CD4-positive, alpha-beta T cell (primary cell): ENCODE results near the gene ARFGEF3. TPM values are rescaled to one million over a fixed set of nuclear protein-coding genes. Genes with fewer than 3 reads are reported as not detected.

Source experiments
- ATAC-seq: fragments of 200-7000 bp; cut with Tn5 transposase; one replicate; pipeline ENCODE4 v1.10.0; 2022; ENCODE audit warnings: mild to moderate bottlenecking; ENCODE audit not compliant: poor library complexity
- CTCF ChIA-PET: fragments of 350-600 bp; sonication (Branson Sonifier 250); formaldehyde crosslinking; loops from one replicate; lab custom pipeline; 2021; ENCODE audit warnings: antibody characterized with exemption, inconsistent platforms; lab: Charles Lee
- POLR2A ChIA-PET: fragments of 350-600 bp; sonication (Branson Sonifier 250); formaldehyde crosslinking; loops from one replicate; lab custom pipeline; 2021; ENCODE audit warnings: antibody characterized with exemption, inconsistent platforms; lab: Charles Lee
- DNase-seq, 14 experiments: peaks; one replicate each; pipeline ENCODE4 v3.0.0-alpha.2; 2013 to 2020; ENCODE audit warnings: mixed read lengths in 2 of 14
- H3K27ac ChIP-seq, 2 donors: one replicate each; pipeline versions ENCODE4 v1.5.1 to v1.7.0; 2013; ENCODE audit warnings: low read length in 2 of 2, low read depth in 1 of 2, mild to moderate bottlenecking in 1 of 2
- H3K27me3 ChIP-seq, 2 experiments: 1 replicate in 1 of 2; 2 replicates in 1 of 2; pipeline versions ENCODE4 v1.6.1 to v1.7.0; 2013; ENCODE audit warnings: low read length in 2 of 2, control low read depth in 1 of 2, mild to moderate bottlenecking in 1 of 2, moderate library complexity in 1 of 2; ENCODE audit not compliant: insufficient read depth in 2 of 2, control insufficient read depth in 1 of 2
- H3K36me3 ChIP-seq: one replicate; pipeline ENCODE4 v1.6.1; 2013; ENCODE audit warnings: low read length, control low read depth; ENCODE audit not compliant: insufficient read depth
- H3K4me1 ChIP-seq: one replicate; pipeline ENCODE4 v1.6.1; 2013; ENCODE audit warnings: low read length, control low read depth; ENCODE audit not compliant: insufficient read depth
- H3K4me3 ChIP-seq: one replicate; pipeline ENCODE4 v1.5.1; 2013; ENCODE audit warnings: mild to moderate bottlenecking, low read length, moderate library complexity
- H3K9me3 ChIP-seq, 2 experiments: 1 replicate in 1 of 2; 2 replicates in 1 of 2; pipeline versions ENCODE4 v1.6.1 to v1.7.0; 2013; ENCODE audit warnings: low read length in 2 of 2, mild to moderate bottlenecking in 2 of 2, control low read depth in 1 of 2, moderate library complexity in 1 of 2; ENCODE audit not compliant: control insufficient read depth in 1 of 2, insufficient read depth in 1 of 2
- H3K27ac Mint-ChIP-seq: one replicate; pipeline ENCODE4 v1.8.0; 2020; ENCODE audit warnings: mixed read lengths
- H3K27me3 Mint-ChIP-seq: one replicate; pipeline ENCODE4 v1.8.0; 2021; ENCODE audit warnings: mixed read lengths
- H3K36me3 Mint-ChIP-seq: one replicate; pipeline ENCODE4 v1.8.0; 2021; ENCODE audit warnings: low read depth, mixed read lengths
- H3K4me1 Mint-ChIP-seq: one replicate; pipeline ENCODE4 v1.8.0; 2021; ENCODE audit warnings: low read depth, mixed read lengths
- H3K4me3 Mint-ChIP-seq: one replicate; pipeline ENCODE4 v1.8.0; 2020; ENCODE audit warnings: mild to moderate bottlenecking, mixed read lengths
- H3K9me3 Mint-ChIP-seq: one replicate; pipeline ENCODE4 v1.8.0; 2020; ENCODE audit warnings: mixed read lengths
- intact Hi-C, 2 experiments: fragments of 100-400 bp; cut with DNase I in 1 of 2; cut with micrococcal nuclease in 1 of 2; formaldehyde crosslinking; loops; one replicate each; pipeline versions ENCODE4 v1.15.1 to v1.9.0; 2023 to 2025; cut with DNase I, micrococcal nuclease
- total RNA-seq, 174 experiments: library from RNA in 2 of 174; stranded (reverse) in 2 of 174; gene quantifications; one replicate each; pipeline ENCODE4 v1.2.3 and lab custom pipeline; 2021 to 2026
- TF ChIP-seq, protein P1 (sequence below): fragments of 200-600 bp; IDR thresholded peaks from one replicate; pipeline ENCODE4 v1.8.0; 2022; ENCODE audit warnings: antibody characterized with exemption, mild to moderate bottlenecking

The ARFGEF3 gene
- total RNA-seq, 2 experiments from 2014 or later = not detected

- H3K9me3 ChIP-seq = no peaks in the 10 kb centered on the region
- no peaks in the 10 kb centered on the region for H3K9me3 Mint-ChIP-seq
- no peak overlapping the region for H3K4me3 ChIP-seq
- no peaks in the 10 kb centered on the region for H3K36me3 Mint-ChIP-seq
- intact Hi-C loops = no loop called here
- POLR2A ChIA-PET = no interaction called here
- H3K27ac ChIP-seq = no peak overlapping the region
- no peaks in the 10 kb centered on the region for H3K4me1 ChIP-seq
- TF ChIP-seq, protein P1, sequence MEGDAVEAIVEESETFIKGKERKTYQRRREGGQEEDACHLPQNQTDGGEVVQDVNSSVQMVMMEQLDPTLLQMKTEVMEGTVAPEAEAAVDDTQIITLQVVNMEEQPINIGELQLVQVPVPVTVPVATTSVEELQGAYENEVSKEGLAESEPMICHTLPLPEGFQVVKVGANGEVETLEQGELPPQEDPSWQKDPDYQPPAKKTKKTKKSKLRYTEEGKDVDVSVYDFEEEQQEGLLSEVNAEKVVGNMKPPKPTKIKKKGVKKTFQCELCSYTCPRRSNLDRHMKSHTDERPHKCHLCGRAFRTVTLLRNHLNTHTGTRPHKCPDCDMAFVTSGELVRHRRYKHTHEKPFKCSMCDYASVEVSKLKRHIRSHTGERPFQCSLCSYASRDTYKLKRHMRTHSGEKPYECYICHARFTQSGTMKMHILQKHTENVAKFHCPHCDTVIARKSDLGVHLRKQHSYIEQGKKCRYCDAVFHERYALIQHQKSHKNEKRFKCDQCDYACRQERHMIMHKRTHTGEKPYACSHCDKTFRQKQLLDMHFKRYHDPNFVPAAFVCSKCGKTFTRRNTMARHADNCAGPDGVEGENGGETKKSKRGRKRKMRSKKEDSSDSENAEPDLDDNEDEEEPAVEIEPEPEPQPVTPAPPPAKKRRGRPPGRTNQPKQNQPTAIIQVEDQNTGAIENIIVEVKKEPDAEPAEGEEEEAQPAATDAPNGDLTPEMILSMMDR = no peak
- ATAC-seq = no peak
- peaks cover 0 to 7% of the 10 kb centered on the region in 2 experiments for H3K27me3 ChIP-seq
- DNase-seq = no peak
- no peak overlapping the region for H3K27ac Mint-ChIP-seq
- CTCF ChIA-PET = no interaction called here
- no peaks in the 10 kb centered on the region for H3K36me3 ChIP-seq
- H3K4me3 Mint-ChIP-seq = no peak overlapping the region
- no peaks in the 10 kb centered on the region for H3K27me3 Mint-ChIP-seq
- no peaks in the 10 kb centered on the region for H3K4me1 Mint-ChIP-seq
Measured at GRCh38 chr6:138307816-138308730, 146.3 kb downstream of the ARFGEF3 start.

GRCh38 chr6:138308731-138309110 is 147.0 kb downstream of the ARFGEF3 start:
- H3K27me3 ChIP-seq = peaks cover 0 to 7% of the 10 kb centered on the region in 2 experiments
- ChIA-PET CTCF (no interaction called here), POLR2A (no interaction called here)
- TF ChIP-seq, protein P1 = no peak
- Mint-ChIP-seq H3K9me3 (no peaks in the 10 kb centered on the region), H3K27me3 (no peaks in the 10 kb centered on the region), H3K4me1 (no peaks in the 10 kb centered on the region), H3K36me3 (no peaks in the 10 kb centered on the region), H3K27ac (no peak overlapping the region), H3K4me3 (no peak overlapping the region)
- no peak for DNase-seq
- no peak overlapping the region for H3K27ac ChIP-seq
- H3K4me1 ChIP-seq = no peaks in the 10 kb centered on the region
- intact Hi-C loops = no loop called here
- ATAC-seq = no peak
- no peak overlapping the region for H3K4me3 ChIP-seq
- H3K9me3 ChIP-seq = no peaks in the 10 kb centered on the region
- no peaks in the 10 kb centered on the region for H3K36me3 ChIP-seq

GRCh38 chr6:138309695-138310094 is 148.0 kb downstream of the ARFGEF3 start:
- H3K27ac Mint-ChIP-seq = no peak overlapping the region

More at GRCh38 chr6:138309695-138310094, 148.0 kb downstream of the ARFGEF3 start:
- H3K9me3 ChIP-seq = no peaks in the 10 kb centered on the region
- Mint-ChIP-seq H3K4me3 (no peak overlapping the region), H3K36me3 (no peaks in the 10 kb centered on the region), H3K4me1 (no peaks in the 10 kb centered on the region), H3K9me3 (no peaks in the 10 kb centered on the region), H3K27me3 (no peaks in the 10 kb centered on the region)
- no peak overlapping the region for H3K27ac ChIP-seq
- intact Hi-C loops = no loop called here
- peaks cover 0 to 7% of the 10 kb centered on the region in 2 experiments for H3K27me3 ChIP-seq
- ChIA-PET CTCF (no interaction called here), POLR2A (no interaction called here)
- no peak for DNase-seq
- ATAC-seq = no peak
- no peak overlapping the region for H3K4me3 ChIP-seq
- TF ChIP-seq, protein P1 = no peak
- no peaks in the 10 kb centered on the region for H3K36me3 ChIP-seq
- H3K4me1 ChIP-seq = no peaks in the 10 kb centered on the region
